B cell (primary cell): ENCODE measurements around the gene FAM107B.

Experiments
- EZH2 ChIP-seq: IDR thresholded peaks from 2 replicates; pipeline ENCODE4 v1.6.1; 2012; ENCODE audit warnings: borderline replicate concordance, low read depth, mild to moderate bottlenecking, moderate library complexity, low read length; ENCODE audit not compliant: insufficient read depth, poor library complexity, severe bottlenecking
- TF ChIP-seq, protein P1 (sequence below): fragments of 200-600 bp; IDR thresholded peaks from one replicate; pipeline ENCODE4 v1.8.0; 2022; ENCODE audit warnings: antibody characterized with exemption, mild to moderate bottlenecking

- TF ChIP-seq, protein P1, sequence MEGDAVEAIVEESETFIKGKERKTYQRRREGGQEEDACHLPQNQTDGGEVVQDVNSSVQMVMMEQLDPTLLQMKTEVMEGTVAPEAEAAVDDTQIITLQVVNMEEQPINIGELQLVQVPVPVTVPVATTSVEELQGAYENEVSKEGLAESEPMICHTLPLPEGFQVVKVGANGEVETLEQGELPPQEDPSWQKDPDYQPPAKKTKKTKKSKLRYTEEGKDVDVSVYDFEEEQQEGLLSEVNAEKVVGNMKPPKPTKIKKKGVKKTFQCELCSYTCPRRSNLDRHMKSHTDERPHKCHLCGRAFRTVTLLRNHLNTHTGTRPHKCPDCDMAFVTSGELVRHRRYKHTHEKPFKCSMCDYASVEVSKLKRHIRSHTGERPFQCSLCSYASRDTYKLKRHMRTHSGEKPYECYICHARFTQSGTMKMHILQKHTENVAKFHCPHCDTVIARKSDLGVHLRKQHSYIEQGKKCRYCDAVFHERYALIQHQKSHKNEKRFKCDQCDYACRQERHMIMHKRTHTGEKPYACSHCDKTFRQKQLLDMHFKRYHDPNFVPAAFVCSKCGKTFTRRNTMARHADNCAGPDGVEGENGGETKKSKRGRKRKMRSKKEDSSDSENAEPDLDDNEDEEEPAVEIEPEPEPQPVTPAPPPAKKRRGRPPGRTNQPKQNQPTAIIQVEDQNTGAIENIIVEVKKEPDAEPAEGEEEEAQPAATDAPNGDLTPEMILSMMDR = no peak
- no peak for TF ChIP-seq EZH2
Measured at GRCh38 chr10:14560274-14560673, 214.4 kb downstream of the FAM107B start.
